Stimulated activated CD4-positive, alpha-beta T cell treated with anti-CD3 and anti-CD28 coated beads, TNF-alpha, amount 100 ng/mL, for 24 hours (primary cell): Measurements from ENCODE around the gene UNC119.
A peak's percentile ranks its signal among the peaks of the same experiment; 100 is the strongest.
"Not testable (repeated sequence)": the region's sequence is repeated elsewhere in the genome, so short reads cannot be mapped to it uniquely, and the experiment has no call there.

Experiments used
- DNase-seq, 3 experiments: peaks; one replicate each; pipeline ENCODE4 v3.0.0-alpha.2; 2020; ENCODE audit warnings: low read depth in 3 of 3

Gene UNC119

DNA sequence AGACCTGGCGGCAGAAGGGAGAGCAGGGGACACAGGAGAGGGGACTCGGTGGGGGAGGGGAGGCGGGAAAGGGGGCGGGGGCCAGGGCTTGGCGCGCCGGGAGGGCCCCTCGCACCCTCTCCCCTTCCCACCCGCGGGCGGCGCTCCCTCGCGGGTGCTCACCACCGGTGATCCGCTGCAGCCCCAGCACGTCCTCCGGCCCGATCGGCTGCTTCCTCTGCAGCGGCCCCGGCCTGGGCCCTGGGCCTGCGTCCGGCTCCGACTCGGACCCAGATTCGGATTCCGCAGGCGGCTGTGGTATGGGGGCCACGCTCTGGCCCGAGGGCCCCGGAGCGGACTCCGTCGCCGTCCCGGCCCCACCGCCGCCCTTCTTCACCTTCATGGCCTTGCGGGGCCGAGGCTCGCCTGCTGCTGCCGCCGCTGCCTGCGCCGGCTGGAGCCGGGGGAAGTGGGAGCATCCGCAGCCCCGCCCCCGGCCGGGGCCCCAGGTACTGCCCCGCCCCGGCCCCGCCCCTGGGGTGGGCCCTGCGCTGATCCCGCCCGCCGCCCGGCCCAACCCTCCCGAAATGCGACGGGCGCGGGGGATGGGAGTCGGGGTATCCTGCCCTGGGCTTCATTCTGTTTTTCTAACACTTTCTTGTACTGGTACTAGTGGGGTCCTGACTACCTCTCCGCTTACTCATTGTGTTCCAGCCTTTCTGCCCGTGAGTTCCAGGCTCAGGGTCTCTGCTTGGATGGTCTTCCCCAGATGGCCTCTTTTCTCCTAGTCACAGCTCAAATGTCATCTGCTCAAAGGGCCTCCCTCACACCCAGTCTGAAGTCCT is at the start of gene UNC119:
TSS of gene UNC119 (minus strand) at position 449 of the 824 bp plus-strand sequence. CDS start at position 382, 67 bp downstream.
- peak; percentile 53 to 78 (median 55) for DNase-seq

DNA sequence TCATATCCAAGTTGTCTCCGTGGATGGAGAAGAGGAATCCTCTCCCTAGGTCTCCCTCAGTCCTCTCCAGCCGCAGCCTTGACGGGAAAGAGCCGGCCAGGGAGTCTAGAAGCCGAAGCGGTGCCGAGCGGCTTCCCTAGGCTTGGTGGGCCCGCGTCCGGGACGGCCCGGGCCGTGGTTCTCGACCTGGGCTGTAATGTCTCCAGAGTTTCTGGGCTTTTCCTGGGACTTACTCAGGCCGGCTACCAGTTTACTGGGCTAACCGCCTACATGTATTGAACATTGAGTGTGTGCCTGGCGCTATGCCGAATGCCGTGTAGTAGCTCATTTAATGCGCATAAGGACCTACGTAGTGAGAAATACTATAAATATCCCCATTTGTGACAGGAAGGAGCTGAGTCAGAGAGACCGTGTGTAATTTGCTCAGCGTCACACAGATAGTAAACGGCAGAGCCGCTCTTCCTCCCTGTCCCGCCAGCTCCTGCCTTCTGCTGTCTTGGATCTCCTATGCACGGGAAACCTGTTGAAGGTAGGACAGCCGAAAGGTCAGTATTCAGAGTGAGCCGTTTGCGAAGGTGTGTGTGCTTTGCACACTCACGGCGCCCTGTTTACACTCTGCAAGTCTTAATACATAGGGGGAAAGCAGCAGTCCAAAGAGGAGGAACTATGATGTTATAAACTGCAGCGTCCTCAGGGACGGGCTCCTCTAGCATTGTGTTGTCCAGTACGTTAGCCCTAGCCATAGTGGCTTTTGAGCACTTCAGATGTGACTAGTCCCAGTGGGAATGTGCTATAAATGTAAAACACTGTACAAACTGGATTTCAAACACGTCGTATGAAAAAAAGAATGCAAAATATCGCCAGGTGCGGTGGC is 47.1 kb upstream of the UNC119 start:
- peak; percentile 25 to 70 (median 53) for DNase-seq

- peak; percentile 84 to 93 (median 88) for DNase-seq
Measured at GRCh38 chr17:28598799-28599310, 46.4 kb upstream of the UNC119 start, which contains the start of gene SPAG5. TSS of gene SPAG5 (minus strand) at chr17:28599025. CDS start at chr17:28598946, 79 bp downstream.

DNA sequence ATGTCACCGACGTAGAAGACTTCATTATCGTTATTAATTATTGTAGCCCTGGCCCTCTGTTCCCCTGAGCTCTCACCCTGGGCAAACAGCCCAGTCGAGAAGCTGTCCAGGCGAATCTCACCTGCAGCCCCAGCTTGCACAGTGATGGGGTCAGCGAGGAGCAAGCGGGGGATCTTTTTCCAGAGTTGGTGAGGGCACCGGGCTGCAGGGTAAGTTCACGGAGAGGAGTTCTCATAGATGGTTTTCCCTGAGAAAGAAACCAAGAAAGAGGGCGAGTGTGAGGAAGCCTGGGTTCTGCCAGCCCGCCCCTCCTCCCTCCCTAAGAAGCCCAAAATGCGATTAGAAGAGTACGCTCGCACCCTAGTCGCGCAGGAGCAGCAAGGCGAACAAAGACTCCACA is 46.0 kb upstream of the UNC119 start:
- no peak for DNase-seq

- no peak for DNase-seq
Measured at GRCh38 chr17:28597606-28598383, 45.4 kb upstream of the UNC119 start.

DNA sequence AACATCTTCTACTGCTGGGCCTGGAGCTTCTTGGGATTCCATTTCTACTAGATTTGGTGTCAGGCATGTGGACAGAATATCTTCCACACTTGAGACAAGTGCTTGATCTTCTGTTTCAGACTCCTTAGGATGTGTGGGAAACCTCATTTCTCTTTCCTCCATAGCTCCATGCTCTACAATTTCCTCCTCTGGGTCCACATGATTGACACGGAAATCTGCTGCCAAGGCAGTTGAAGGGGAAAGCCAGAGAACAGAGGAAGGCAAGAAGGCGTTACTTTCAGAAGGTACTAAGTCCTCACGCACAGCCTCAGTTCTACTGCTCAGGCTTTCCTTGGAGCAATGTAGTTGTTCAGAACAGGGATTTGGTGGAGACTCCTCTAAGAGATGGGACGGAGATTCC is 39.8 kb upstream of the UNC119 start:
- DNase-seq, result no peak

GRCh38 chr17:28585851-28586250 is 33.4 kb upstream of the UNC119 start:
- DNase-seq, result no peak

DNA sequence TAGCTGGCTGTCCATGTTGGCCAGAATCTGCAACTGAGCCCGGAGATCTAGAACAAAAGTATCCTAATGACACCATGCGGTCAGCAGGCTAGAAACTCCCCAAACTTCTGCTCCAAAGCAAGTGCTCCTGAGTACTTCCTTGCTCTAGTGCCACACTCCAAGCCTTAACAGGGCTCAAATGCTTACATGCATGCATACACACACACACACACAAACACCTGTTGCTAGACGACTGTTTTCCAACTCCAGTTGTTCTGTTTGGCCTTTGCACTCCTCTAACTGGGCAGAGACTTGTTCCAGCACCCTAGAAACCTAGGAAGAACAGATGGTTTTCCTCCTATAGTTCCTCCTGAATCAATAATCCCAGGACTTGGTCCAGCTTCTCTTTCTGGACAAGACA is 32.0 kb upstream of the UNC119 start:
- DNase-seq, result no peak

- no peak for DNase-seq
Measured at GRCh38 chr17:28582513-28582912, 30.1 kb upstream of the UNC119 start.

- DNase-seq, result no peak
Measured at GRCh38 chr17:28580959-28581358, 28.5 kb upstream of the UNC119 start.

GRCh38 chr17:28579526-28579925 is 27.1 kb upstream of the UNC119 start:
- no peak for DNase-seq

DNA sequence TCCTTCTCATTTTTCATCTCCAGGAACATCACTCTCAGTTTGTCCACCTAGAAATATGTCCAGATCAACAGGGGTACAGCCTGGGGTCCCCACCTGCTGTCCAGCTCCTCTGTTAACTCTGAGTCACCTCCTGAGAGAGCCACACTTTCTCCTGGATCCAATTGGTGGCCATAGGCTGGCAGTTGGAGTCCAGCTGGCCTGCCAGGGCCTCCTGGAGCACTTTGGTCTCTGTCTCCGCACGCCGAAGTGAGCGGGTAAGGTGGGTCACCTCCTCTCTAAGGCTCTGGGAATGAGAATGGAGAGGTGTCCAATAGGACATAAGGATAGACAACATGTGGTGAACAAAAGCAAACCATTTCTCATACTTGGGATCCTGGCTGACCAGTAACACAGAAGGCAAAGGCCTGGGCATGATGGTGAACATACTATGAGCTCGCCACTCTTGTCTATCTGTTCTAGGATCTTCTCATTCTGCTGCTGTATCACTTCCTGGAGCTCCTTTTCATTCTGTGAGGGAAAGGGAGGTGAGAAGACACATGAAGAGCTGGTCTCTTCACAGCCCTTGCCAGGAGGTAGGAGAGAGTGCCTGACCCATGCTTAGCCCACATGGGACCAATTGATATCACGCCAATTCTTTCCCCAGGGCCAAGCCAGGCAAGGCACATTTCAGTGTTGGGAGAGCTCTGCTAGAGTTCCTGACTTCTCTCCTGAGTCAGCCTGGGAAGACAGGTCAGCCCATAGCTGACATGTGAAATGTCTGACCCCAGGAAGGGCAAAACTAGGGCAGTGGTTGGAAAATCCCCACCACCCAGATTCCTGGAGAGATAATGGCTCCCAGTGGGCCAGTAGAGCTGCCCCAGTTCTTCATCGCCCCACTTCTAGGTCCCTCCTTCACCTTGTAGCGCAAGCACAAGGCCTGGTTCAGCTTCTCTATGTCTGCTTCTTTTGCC is 26.1 kb upstream of the UNC119 start:
- no peak for DNase-seq

DNA sequence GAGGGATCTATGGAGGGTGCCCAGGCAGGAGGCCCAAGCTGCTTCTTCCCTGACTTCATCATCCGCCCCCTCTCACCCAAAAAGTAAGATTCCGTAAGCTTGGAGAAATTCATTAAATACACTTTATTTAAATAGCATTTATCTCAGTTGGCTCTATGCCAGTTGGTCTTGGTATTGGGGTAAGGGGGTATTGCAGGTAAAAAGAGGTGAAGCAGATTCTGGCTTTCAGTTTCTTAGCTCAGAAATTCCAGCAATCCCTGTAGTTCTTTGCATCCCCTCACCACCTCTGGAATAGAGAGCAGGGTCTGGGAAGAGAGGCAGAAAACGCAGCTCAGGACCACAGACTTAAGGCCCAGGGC is 25.0 kb upstream of the UNC119 start:
- no peak for DNase-seq

DNA sequence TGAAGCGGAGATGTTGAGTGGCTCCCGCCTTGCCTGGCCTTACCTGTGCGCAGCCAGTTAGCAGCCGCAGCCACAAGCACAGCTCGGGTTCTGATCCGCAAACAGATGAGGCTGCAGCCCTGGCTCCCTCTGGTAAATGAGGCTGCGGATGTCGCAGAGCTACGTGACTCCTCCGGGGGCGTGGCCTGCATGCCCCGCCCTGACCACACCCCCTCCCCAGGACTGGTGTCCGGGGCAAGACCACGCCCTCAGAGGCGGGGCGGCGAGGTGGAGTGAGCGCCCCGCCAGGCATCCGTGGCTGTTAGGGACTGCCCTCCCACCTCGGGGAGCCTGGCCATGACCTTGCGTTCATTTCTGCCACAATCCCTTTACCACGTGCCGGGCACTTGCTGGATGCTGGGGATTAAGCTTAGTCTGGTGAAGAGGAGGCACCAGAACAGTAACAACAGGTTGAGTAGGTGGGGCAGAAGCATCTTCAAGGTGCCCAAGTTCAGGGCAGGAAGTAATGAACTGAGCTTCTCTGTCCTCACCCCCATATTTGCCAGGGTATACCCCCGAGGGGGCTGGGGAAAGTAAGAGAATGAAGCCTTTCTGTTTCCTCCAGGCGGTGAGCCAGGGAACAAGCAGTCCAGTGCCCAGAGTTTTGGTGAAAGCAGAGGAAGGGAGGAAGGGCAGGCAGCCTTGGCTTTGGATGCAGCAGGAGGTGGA is 24.5 kb upstream of the UNC119 start, which contains the start of gene ALDOC:
TSS of gene ALDOC (minus strand) at position 138 of the 708 bp plus-strand sequence. CDS start 1,363 bp downstream, outside the sequence.
- peak; percentile 92 to 99 (median 92) for DNase-seq

DNA sequence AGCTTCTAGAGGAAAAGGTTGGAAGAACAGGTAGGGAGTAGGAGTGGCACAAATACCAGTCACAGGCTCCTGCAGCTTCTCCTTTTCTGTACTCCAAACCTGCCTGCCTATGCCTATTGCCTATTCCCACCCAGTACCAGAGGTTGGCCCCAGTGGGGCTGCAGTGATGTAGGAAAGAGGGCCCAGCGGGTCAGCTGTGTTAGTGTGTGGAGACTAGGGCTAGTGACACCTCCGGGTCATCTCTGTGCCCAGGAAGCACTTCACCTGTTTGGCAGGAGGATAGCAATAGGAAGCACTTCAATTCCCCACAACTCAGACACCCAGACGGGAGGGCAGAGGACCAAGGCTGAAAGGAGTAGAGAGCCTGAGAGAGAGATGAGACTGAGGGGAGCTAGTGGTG is 23.6 kb upstream of the UNC119 start:
- DNase-seq, result not testable (repeated sequence)

DNA sequence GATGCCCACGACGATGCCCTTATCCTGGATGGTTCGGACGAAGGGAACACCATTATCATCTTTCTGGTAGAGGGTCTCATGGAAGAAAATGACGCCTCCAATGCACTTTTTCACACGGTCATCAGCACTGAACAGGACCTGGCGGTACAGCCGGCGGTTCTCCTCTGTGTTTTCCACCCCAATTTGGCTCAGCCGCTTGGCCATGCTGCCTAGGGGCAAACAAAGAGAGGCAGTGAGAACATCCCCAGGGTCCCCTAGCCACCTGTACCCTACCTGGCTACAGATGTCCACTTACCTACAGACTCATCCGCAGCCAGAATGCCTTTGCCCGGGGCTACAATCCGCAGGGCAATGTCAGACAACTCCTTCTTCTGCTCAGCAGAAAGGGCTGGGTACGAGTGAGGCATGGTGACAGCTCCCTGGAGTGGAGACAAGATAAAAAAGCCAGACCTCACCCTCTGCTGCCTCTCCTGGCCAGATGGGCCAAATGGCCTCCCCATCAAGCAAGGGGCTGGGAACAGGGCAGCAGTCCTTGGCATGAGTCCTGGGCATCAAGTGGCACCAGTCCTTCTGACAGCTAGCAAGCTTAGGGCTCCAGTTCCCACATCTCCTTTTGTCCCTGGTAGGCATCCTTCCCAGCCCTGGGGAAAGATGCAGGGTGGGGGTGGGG is 22.8 kb upstream of the UNC119 start:
- no peak for DNase-seq

DNA sequence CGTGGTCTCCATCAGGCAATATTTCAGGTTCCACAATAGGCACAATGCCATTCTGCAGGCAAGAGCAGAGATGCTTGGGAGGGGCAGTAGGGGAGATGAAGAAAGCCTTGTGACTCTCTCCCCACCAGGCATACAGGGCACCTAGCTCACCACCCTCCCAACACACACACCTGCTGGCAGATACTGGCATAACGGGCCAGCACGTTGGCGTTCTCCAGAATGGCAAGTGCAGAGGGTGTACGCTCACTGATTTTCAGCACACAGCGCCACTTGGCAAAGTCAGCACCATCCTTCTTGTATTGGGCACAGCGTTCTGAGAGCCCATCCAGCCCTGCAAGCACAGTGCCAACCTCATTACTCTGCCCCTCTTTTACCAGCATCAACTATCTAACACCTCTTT is 22.1 kb upstream of the UNC119 start:
- DNase-seq, result no peak

DNA sequence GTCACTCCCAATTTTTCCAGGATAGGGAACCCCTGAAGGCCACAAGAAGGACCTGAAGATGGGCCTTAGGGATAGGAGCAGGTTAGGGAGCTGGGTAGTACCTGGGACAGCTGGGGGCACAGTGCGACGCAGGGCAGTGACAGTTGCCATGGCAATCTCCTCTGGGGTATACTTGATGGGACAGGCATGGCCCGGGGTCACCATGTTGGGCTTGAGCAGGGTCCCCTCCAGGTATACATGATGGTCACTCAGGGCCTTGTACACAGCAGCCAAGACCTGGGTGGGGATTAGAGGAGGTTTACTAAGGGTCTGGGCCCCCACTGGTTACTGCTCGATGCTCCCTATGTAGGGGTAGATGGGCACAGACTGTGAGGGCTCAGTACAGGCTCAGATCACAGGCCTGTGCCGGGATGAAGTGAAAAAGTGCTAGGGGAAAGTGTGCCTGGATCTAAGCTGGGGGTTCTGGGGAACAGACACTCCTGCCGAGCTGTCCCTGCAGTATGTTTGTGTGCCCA is 21.6 kb upstream of the UNC119 start:
- no peak for DNase-seq

DNA sequence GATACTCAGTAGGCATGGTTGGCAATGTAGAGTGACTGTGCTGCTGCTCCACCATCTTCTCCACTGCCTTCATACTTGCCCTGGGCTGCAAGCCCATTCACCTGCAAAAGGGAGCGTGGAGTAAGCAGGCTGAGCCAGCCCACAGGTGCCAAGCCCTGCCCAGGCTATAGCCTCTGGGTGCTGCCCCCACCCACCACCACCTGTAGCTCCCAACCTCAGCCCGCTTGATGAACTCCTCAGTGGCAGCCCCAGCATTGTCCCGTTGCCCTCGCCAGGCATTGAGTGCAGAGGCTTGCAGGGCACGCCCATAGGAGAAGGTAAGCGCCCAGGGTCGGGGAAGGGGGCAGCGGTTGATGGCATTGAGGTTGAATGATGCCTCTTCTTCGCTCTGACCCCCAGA is 21.1 kb upstream of the UNC119 start:
- DNase-seq, result no peak
